GM12875 (cell line): Measurements from ENCODE around the gene PYY.

Experiments used
- H3K4me3 ChIP-seq: one replicate; pipeline ENCODE4 v1.5.1; 2011; ENCODE audit warnings: low read depth, low read length, control low read depth
- CTCF ChIP-seq: IDR thresholded peaks from 2 replicates; pipeline ENCODE4 v1.5.1; 2011; ENCODE audit warnings: low read depth, mild to moderate bottlenecking, control low read depth, inconsistent platforms, low read length, moderate library complexity, borderline replicate concordance; ENCODE audit not compliant: insufficient read depth

PYY gene

GRCh38 chr17:43907998-43908721, 45.6 kb downstream of the PYY start:
- no peak overlapping the region for H3K4me3 ChIP-seq
- no peak for TF ChIP-seq CTCF

GRCh38 chr17:43907425-43907981, 46.2 kb downstream of the PYY start, which contains the start of gene MPP2:
MPP2 (minus strand) TSS chr17:43907536; CDS start chr17:43904460, 3,076 bp downstream.
- no peak for TF ChIP-seq CTCF
- H3K4me3 ChIP-seq, result no peak within 1 kb of the TSS

- H3K4me3 ChIP-seq, result no peak overlapping the region
- TF ChIP-seq CTCF, result no peak
These were observed 46.8 kb downstream of the PYY start for GRCh38 chr17:43906951-43907424.

- TF ChIP-seq CTCF, result no peak
- H3K4me3 ChIP-seq, result no peak overlapping the region
These were observed 47.5 kb downstream of the PYY start for GRCh38 chr17:43905985-43906852.

GRCh38 chr17:43905400-43905984, 48.2 kb downstream of the PYY start:
- no peak for TF ChIP-seq CTCF
- H3K4me3 ChIP-seq, result no peak overlapping the region
